GM21528 (cell line): Measurements from ENCODE around the gene DPAGT1.
"Not testable (repeated sequence)": the region's sequence is repeated elsewhere in the genome, so short reads cannot be mapped to it uniquely, and the experiment has no call there.

Source experiments
- ATAC-seq: cut with Tn5 transposase; IDR thresholded peaks from one replicate; pipeline ENCODE4 v1.9.1; 2021; ENCODE audit warnings: mild to moderate bottlenecking, moderate library complexity; ENCODE audit not compliant: unreplicated experiment, low FRiP score

DPAGT1 gene

GRCh38 chr11:119116235-119116594 is 14.6 kb upstream of the DPAGT1 start:
- no peak for ATAC-seq

GRCh38 chr11:119115484-119116234 is 14.0 kb upstream of the DPAGT1 start:
- no peak for ATAC-seq

GRCh38 chr11:119114351-119114750 is 12.7 kb upstream of the DPAGT1 start:
- ATAC-seq = no peak

DNA sequence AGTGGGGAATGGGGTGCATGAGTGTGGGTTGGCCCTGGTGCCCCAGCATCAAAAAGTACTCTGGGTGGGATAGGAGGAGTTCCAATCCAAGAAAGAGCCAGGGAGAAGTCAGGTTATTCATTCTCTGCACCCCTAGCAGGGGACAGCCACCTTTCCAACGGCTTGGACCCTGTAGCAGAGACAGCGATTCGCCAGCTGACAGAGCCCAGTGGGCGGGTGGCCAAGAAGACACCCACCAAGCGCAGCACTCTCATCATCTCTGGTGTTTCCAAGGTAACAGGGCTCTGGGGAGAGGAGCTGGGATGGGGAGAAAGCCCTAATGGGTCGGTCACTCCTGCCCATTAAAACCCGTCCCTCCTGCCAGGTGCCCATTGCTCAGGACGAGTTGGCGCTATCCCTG is 12.1 kb upstream of the DPAGT1 start:
- ATAC-seq = no peak

DNA sequence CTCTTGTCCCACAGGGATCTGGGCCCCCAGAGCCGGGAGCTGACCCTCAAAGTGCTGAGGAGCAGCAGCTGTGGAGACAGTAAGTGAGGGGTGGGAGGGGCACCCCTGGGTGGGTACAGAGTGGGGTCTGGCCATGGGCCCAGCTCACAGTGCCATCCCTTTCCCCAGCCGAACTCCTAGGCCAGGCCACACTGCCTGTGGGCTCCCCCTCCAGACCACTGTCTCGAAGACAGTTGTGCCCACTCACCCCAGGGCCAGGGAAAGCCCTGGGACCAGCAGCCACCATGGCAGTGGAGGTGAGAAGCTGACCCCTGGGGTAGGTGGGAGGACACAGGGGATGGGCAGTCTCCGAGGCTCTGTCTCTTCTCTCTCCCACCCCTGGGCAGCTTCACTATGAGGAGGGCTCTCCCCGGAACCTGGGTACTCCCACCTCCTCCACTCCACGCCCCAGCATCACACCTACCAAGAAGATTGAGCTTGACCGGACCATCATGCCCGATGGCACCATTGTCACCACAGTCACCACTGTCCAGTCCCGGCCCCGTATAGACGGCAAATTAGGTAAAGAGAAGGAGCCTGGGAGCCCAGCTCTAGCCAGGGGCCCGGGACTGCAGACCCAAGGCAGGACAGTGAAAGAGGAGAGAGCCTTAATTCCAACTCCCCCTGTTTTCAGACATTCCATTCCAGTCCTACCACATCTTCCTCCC is 10.8 kb upstream of the DPAGT1 start:
- no peak for ATAC-seq

DNA sequence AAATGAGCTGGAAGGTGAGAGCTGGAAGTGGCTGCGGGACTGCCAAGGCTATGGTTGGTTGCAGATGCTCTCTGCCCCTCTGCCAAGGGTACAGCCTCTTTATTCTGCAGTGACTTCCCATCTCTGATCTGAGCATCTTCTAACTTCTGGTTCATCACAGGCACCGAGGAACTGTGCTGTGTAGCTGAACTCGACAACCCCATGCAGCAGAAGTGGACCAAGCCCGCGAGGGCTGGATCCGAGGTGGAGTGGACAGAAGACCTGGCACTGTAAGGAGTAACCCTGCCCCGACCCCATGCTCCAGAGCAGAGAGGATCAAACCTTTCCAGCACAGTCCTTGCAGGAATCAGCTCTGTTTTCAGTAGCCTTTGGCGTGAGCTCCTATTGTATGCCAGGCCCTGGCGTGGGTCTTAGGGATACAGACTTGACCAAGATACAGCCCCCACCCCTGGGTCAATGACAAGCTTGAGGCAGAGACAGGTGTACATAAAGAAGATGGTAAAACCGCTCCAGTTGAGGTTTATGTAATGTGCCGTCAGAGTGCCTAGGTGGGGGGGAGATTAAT is 9.8 kb upstream of the DPAGT1 start:
- no peak for ATAC-seq

DNA sequence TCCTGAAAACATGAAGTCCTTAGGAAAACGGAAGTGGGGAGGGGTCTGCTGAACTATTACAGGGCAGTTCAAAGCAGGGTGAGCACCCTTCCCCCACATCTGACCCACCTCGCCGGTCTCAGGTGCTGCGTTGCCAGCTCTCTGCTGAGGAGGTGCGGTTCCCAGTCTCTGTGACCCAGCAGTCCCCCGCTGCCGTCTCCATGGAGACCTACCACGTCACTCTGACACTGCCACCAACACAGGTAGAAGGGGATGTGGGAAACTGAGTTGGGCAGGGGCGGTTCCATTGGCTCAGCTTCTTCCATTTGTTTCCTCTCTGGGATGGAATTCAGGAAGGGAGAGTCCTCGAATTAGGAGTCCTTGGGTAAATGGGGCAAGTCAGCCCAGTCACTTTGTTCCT is 8.8 kb upstream of the DPAGT1 start:
- ATAC-seq = no peak

- no peak for ATAC-seq
These were observed 8.2 kb upstream of the DPAGT1 start for GRCh38 chr11:119109843-119110242.

- ATAC-seq = no peak
These were observed 7.2 kb upstream of the DPAGT1 start for GRCh38 chr11:119108857-119109221.

DNA sequence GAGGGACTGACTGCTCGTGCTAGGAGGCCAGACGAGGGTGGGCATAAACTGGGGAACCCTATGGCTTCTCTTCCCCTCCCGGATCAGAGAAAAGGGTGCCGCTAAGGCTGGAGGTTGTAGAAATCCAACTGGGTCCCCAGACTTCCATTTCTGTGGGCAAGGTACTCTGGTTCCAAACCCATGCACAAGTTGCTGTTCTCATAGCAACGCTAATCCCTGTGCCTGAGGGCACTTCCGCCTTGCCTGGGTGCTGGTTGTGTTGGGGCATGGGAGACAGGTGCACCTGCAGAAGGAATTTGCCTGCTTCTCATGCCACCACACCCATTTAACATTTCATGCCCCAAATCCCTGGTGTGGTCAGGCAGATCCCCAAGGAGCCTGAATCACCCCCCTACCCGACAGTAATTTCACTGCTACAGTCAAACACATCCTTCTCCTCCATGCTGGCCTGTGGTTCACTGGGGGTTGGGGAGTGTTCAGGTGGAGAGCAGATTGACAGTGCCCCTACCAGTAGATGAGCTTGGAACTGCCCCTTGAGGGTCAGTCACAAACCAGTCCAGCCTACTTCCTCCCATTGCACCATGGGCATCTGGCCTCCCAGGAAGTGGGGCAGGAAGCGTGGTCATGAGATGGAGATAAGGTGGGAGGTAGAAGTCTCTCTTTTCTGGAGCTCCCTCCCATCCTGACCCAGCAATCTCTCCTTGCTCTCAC is 6.6 kb upstream of the DPAGT1 start:
- no peak for ATAC-seq

DNA sequence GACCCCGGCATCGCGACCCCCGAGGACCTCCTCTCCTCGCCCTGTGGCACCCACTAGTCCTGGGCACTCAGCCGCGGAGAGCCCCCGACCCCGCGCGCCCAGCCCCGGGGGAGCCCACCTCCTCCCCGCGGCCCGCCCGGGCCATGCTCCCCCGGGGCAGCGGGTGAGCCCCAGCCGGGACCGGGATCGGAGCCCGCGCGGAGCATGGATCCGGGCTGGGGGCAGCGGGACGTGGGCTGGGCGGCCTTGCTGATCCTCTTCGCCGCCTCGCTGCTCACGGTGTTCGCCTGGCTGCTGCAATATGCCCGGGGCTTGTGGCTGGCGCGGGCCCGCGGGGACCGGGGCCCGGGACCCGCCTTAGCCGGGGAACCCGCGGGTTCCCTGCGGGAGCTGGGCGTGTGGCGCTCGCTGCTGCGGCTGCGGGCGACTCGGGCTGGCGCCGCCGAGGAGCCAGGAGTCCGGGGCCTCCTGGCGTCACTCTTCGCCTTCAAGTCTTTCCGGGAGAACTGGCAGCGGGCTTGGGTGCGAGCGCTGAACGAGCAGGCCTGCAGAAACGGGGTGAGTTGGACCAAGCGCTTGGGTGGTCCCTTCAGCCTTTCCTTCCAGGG is 6.0 kb upstream of the DPAGT1 start:
- ATAC-seq = peak; percentile 23

DNA sequence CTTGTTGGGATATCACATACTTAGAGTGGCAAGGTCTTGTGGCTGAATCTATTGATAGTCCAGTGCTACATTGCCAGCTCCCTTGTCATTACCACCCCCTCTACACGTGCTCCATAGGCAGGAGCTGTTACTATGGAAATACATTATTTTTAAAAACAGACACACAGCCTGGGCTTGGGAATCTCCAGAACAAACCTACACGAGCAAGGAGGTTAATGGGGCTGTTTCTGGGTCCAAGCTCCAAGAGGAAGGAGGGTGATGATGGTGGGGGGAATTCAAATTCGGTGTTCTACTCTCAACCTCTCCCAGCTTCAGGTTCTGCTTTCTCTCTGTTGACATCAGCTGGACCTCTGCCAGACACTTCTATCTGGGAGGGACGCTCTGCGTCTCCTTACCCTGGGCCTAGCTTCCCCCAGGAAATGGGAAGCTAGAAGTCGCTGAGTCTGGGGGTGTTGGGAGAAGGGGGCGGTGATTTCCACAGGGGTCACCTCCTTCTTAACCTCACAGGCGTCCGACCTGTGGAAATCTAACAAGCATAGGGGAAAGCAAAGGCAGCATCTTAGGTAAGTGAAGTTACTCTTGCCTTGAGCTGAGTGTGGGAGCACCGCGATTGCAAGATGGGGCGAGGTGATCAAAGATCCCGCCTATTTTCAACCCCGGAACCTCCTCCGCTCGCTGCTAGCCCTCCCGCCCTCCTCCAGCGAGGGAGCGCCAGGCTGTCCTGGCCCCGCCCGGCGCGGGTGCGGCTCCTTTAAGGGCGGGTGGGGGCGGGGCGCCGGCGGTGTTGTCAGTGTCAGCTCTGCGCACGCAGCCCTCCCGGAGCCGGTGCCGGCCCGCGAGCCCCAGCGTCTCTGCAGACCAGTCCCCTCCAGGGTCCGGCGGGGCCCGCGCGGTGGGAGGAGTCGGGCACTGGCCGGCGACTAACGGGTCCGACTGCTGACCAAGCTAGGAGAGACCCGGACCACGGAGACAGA is 5.2 kb upstream of the DPAGT1 start, which contains the start of gene C2CD2L:
TSS of gene C2CD2L (plus strand) at position 781 of the 974 bp plus-strand sequence. CDS start 398 bp downstream, outside the sequence.
- ATAC-seq = peak; percentile 65

GRCh38 chr11:119103793-119104192 is 2.1 kb upstream of the DPAGT1 start:
- ATAC-seq = no peak

- ATAC-seq = not testable (repeated sequence)
These were observed 1.6 kb upstream of the DPAGT1 start for GRCh38 chr11:119103161-119103664.

GRCh38 chr11:119100994-119101758 is 477 bp downstream of the DPAGT1 start:
- peak; percentile 22 for ATAC-seq

DNA sequence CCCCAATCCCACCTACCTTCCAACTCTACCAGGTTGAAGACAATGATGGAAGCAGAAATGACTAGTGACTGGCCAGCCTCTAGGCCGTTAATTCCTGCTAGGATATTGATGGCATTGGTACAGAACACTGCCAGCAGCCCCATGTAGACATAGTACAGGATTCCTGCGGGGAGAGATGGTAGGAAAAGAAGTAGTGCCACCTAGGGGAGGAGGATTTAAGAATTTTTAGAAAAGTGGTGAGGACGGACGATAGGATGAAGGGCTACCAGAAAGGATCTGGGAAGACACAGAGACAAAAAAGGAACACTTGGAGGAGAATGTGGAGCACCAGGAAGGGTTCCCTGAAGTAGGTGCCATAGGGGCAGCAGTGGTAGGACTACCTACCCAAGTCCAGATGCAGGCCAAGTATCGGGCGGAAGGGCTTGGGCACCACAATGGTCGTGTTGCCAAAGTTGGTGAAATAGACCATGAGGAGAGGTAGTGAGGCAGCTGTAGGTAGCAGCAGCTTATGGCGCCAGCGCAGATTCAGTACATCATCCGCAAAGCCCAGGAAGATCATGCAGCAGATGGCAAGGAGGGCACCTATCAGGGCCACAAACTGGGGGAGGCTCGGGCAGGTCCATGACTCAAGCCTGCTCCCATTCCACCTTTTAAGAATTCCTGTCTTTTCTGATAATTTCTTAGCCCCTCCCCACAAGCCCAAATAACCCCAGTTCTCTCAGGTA is 1.2 kb downstream of the DPAGT1 start:
- ATAC-seq = no peak

- no peak for ATAC-seq
These were observed 1.9 kb downstream of the DPAGT1 start for GRCh38 chr11:119099711-119100110.
